OCI-LY7 (cell line): ENCODE data around the gene ZSCAN32. TPM values are rescaled to one million over a fixed set of nuclear protein-coding genes. Genes with fewer than 3 reads are reported as not detected.

Experiments
- BruUV-seq: library from RNA; stranded (reverse); fragments of 400-500 nt; replicated peaks from 2 replicates; lab custom pipeline; 2021; lab: Mats Ljungman, UMichigan
- CTCF ChIA-PET: fragments of 300-600 bp; sonication (Branson Sonifier 250); formaldehyde crosslinking; loops from one replicate; lab custom pipeline; 2022; ENCODE audit warnings: antibody characterized with exemption; ENCODE audit not compliant: unreplicated experiment; lab: Charles Lee
- POLR2A ChIA-PET: fragments of 300-600 bp; sonication (Branson Sonifier 250); formaldehyde crosslinking; loops from one replicate; lab custom pipeline; 2022; ENCODE audit warnings: antibody characterized with exemption; lab: Charles Lee
- DNase-seq: peaks from one replicate; pipeline ENCODE4 v3.0.0-alpha.2; 2015; ENCODE audit warnings: low spot score
- H2AFZ ChIP-seq: fragments of 200-600 bp; sonication (generic), shearing (Covaris generic); 2 replicates; pipeline ENCODE4 v1.6.1; 2014; ENCODE audit warnings: mild to moderate bottlenecking, antibody characterized with exemption, low read length, moderate library complexity
- H3K27ac ChIP-seq: fragments of 200-600 bp; sonication (generic); 2 replicates; pipeline ENCODE4 v1.5.1; 2014; ENCODE audit warnings: mixed run types, low read depth, mild to moderate bottlenecking, moderate library complexity, low read length, inconsistent platforms; ENCODE audit not compliant: poor library complexity, severe bottlenecking
- H3K36me3 ChIP-seq: fragments of 200-600 bp; sonication (generic); 2 replicates; pipeline ENCODE4 v1.6.1; 2014; ENCODE audit warnings: mild to moderate bottlenecking, antibody characterized with exemption, low read length, moderate library complexity, mixed read lengths; ENCODE audit not compliant: insufficient read depth
- H3K4me1 ChIP-seq: fragments of 200-600 bp; sonication (generic); 2 replicates; pipeline ENCODE4 v1.5.1; 2014; ENCODE audit warnings: mild to moderate bottlenecking, low read length; ENCODE audit not compliant: insufficient read depth, poor library complexity, severe bottlenecking
- H3K4me2 ChIP-seq: fragments of 200-600 bp; sonication (generic); 2 replicates; pipeline ENCODE4 v1.6.1; 2014; ENCODE audit warnings: mild to moderate bottlenecking, low read length
- H3K4me3 ChIP-seq: fragments of 200-600 bp; sonication (generic); 2 replicates; pipeline ENCODE4 v1.5.1; 2014; ENCODE audit warnings: mild to moderate bottlenecking, low read depth, low read length; ENCODE audit not compliant: poor library complexity, severe bottlenecking
- H3K79me2 ChIP-seq: fragments of 200-600 bp; sonication (generic); 2 replicates; pipeline ENCODE4 v1.6.1; 2016; ENCODE audit warnings: low read depth, mild to moderate bottlenecking, low read length, moderate library complexity, mixed read lengths; ENCODE audit not compliant: insufficient read depth
- H3K9me2 ChIP-seq: fragments of 200-600 bp; sonication (generic); 2 replicates; pipeline ENCODE4 v1.6.1; 2016; ENCODE audit warnings: mild to moderate bottlenecking, low read length, mixed read lengths; ENCODE audit not compliant: insufficient read depth
- H3K9me3 ChIP-seq: fragments of 200-600 bp; sonication (generic); 2 replicates; pipeline ENCODE4 v1.6.1; 2014; ENCODE audit warnings: mild to moderate bottlenecking, mixed run types, low read length, mixed read lengths
- H4K20me1 ChIP-seq: fragments of 200-600 bp; sonication (generic); 2 replicates; pipeline ENCODE4 v1.6.1; 2014; ENCODE audit warnings: mild to moderate bottlenecking, antibody characterized with exemption, low read length, moderate library complexity, mixed read lengths; ENCODE audit not compliant: insufficient read depth
- EZH2phosphoT487 ChIP-seq: fragments of 200-600 bp; sonication (generic); IDR thresholded peaks from 2 replicates; pipeline ENCODE4 v1.6.1; 2018; ENCODE audit warnings: low read depth, borderline replicate concordance, mild to moderate bottlenecking, mixed run types, antibody characterized with exemption, low read length, moderate library complexity, mixed read lengths
- intact Hi-C: fragments of 100-400 bp; cut with micrococcal nuclease; formaldehyde crosslinking; loops from one replicate; pipeline ENCODE4 v1.10.0; 2022; ENCODE audit not compliant: unreplicated experiment
- total RNA-seq, 2 experiments: library from RNA; depleted of rRNA in 1 of 2; stranded (reverse); fragments of >200 nt in 1 of 2; shearing (Covaris generic) in 1 of 2; gene quantifications; 2 replicates each; pipeline ENCODE4 v1.2.3, GENCODE V29; 2014 to 2022
- TF ChIP-seq, protein P1 (sequence below): fragments of 200-600 bp; sonication (generic); conservative IDR thresholded peaks from 2 replicates; pipeline ENCODE4 v1.5.1; 2014; ENCODE audit warnings: mild to moderate bottlenecking, antibody characterized with exemption, low read length, moderate library complexity, mixed read lengths

Gene ZSCAN32
- total RNA-seq, 2 experiments from 2014 or later, result 17.0 to 19.4 TPM

DNA sequence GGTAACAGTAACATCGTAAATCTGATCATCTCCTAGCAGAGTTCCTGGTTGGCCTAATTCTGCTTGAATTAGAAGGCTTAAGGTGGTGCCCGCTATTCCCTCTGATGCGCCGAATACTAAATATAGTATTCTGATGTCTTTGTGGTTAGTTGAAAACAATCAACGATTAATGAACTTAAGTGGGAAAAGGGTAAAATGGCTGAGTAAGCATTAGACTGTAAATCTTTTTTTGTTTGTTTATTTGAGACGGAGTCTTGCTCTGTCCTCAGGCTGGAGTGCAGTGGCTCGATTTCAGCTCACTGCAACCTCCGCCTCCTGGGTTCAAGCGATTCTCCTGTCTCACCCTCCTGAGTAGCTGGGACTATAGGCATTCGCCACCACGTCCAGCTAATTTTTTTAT is 31.7 kb downstream of the ZSCAN32 start:
- POLR2A ChIA-PET, result no interaction called here

DNA sequence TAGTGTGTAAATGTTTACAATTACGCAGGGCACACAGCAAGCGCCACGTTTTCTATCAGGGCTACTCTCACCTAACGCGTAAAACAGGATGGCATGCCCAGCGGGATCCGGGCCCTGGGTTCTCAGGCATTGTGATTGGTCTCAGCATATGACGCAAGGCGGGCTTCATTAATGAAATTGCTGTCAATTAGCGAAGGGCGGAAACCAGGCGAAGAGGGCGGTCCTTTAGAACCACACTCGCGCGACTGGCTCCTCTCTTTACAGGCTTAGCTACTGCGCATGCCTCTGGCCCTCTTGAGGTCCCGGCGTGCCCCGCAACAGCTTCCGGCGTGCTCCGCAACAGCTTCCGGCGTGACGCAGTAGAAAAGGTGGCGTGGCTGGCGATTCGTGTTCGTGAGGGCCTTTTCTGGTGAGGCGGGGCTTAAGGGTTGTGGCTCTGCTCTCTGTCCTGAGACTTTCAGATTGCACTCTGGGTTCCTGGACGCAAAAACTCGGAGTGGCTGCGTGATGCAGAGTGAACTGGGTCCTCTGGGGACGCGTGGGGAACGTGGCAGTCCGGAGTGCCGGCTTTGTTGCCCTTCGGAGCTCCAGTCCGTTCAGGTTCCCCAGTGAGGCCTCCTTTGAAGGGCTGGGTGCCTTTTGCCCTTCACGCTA is 35.9 kb downstream of the ZSCAN32 start:
- H2AFZ ChIP-seq, result peak overlapping the region; percentile 45; the same call in 1 of the 2 replicates
- no TSS peak for BruUV-seq
- CTCF ChIA-PET, result no interaction called here
- no peaks in the 10 kb centered on the region for H3K36me3 ChIP-seq
- POLR2A ChIA-PET, result no interaction called here
- DNase-seq, result no peak
- H3K27ac ChIP-seq, result no peak overlapping the region
- intact Hi-C loops, result loop anchor here (5.0 kb wide), 1 partner anchor 98 kb away; no protein-coding TSS in a partner anchor
- H3K4me1 ChIP-seq, result peaks cover 14% of the 10 kb centered on the region
- H3K4me3 ChIP-seq, result no peak overlapping the region
- H3K79me2 ChIP-seq, result no peaks in the 10 kb centered on the region
- no peaks in the 10 kb centered on the region for H3K9me3 ChIP-seq
- TF ChIP-seq EZH2phosphoT487, result no peak
- TF ChIP-seq, protein P1, sequence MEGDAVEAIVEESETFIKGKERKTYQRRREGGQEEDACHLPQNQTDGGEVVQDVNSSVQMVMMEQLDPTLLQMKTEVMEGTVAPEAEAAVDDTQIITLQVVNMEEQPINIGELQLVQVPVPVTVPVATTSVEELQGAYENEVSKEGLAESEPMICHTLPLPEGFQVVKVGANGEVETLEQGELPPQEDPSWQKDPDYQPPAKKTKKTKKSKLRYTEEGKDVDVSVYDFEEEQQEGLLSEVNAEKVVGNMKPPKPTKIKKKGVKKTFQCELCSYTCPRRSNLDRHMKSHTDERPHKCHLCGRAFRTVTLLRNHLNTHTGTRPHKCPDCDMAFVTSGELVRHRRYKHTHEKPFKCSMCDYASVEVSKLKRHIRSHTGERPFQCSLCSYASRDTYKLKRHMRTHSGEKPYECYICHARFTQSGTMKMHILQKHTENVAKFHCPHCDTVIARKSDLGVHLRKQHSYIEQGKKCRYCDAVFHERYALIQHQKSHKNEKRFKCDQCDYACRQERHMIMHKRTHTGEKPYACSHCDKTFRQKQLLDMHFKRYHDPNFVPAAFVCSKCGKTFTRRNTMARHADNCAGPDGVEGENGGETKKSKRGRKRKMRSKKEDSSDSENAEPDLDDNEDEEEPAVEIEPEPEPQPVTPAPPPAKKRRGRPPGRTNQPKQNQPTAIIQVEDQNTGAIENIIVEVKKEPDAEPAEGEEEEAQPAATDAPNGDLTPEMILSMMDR, result no peak
- H3K9me2 ChIP-seq, result no peaks in the 10 kb centered on the region
- H4K20me1 ChIP-seq, result no peaks in the 10 kb centered on the region
- no peak overlapping the region for H3K4me2 ChIP-seq

More for the DNA sequence above, 31.7 kb downstream of the ZSCAN32 start:
- TF ChIP-seq EZH2phosphoT487, result no peak
- TF ChIP-seq, protein P1, result no peak
- H3K27ac ChIP-seq, result no peak overlapping the region
- no peaks in the 10 kb centered on the region for H3K9me2 ChIP-seq
- H3K4me2 ChIP-seq, result no peak overlapping the region
- no TSS peak for BruUV-seq
- DNase-seq, result no peak
- H2AFZ ChIP-seq, result no peak overlapping the region
- H3K79me2 ChIP-seq, result no peaks in the 10 kb centered on the region
- H3K9me3 ChIP-seq, result no peaks in the 10 kb centered on the region
- intact Hi-C loops, result loop anchor here (5.0 kb wide), 1 partner anchor 102 kb away; no protein-coding TSS in a partner anchor
- H3K4me3 ChIP-seq, result no peak overlapping the region
- CTCF ChIA-PET, result interaction anchor here (0.7 kb wide), 1 partner anchor 42 kb away, joined by 3 read pairs; no protein-coding TSS in a partner anchor
- H3K36me3 ChIP-seq, result no peaks in the 10 kb centered on the region
- H3K4me1 ChIP-seq, result peaks cover under 1% of the 10 kb centered on the region
- no peaks in the 10 kb centered on the region for H4K20me1 ChIP-seq

DNA sequence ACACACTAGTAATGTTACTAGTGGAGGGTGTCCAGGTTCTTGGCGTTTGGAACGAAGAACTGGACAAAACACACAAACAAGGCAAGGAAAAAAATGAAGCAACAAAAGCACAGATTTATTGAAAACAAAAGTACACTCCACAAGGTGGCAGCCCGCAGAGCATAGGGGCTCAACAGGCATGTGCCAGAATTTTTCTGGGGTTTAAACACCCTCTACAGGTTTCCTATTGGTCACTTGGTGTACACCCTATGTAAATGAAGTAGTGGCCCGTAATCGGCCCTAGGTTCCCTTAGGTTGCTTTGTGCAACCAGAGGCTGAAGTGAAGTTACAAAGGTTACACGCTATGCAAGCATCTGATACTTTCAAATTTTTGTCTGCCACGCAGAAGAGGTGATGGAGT is 37.0 kb downstream of the ZSCAN32 start:
- ChIA-PET CTCF (no interaction called here), POLR2A (interaction anchor here (0.8 kb wide), 1 partner anchor 9 kb away, joined by 3 read pairs; no protein-coding TSS in a partner anchor)
- no peak overlapping the region for H3K4me3 ChIP-seq
- peak overlapping the region; percentile 30; the same call in 1 of the 2 replicates for H3K4me2 ChIP-seq
- no peaks in the 10 kb centered on the region for H3K9me3 ChIP-seq
- peaks cover 14% of the 10 kb centered on the region for H3K4me1 ChIP-seq
- intact Hi-C loops, result no loop called here
- H2AFZ ChIP-seq, result 0 out of 2 replicates have a peak overlapping the region, but pooled peaks have one; percentile 27
- no peaks in the 10 kb centered on the region for H3K79me2 ChIP-seq
- H4K20me1 ChIP-seq, result no peaks in the 10 kb centered on the region
- peak; percentile 65 for DNase-seq
- H3K36me3 ChIP-seq, result no peaks in the 10 kb centered on the region
- no peaks in the 10 kb centered on the region for H3K9me2 ChIP-seq
- no TSS peak for BruUV-seq
- no peak overlapping the region for H3K27ac ChIP-seq
- TF ChIP-seq, protein P1, result peak; percentile 66
- no peak for TF ChIP-seq EZH2phosphoT487
